Activated CD8-positive, alpha-beta T cell treated with anti-CD3 and anti-CD28 coated beads, Interleukin-2, amount 10 ng/mL, durations not matched to agents 7 days and 5 days (primary cell): Measurements from ENCODE around the gene PRAMEF14. TPM values are rescaled to one million over a fixed set of nuclear protein-coding genes. Genes with fewer than 3 reads are reported as not detected.
"Not testable (repeated sequence)": the region's sequence is repeated elsewhere in the genome, so short reads cannot be mapped to it uniquely, and the experiment has no call there.

Source experiments
- ATAC-seq: fragments of 150-1000 bp; cut with Tn5 transposase; one replicate; pipeline ENCODE4 v1.10.0; 2021; ENCODE audit warnings: moderate library complexity
- CTCF ChIA-PET: fragments of 350-600 bp; sonication (Branson Sonifier 250); formaldehyde crosslinking; loops from one replicate; lab custom pipeline; 2021; ENCODE audit warnings: antibody characterized with exemption; lab: Charles Lee
- POLR2A ChIA-PET: fragments of 350-600 bp; sonication (Branson Sonifier 250); formaldehyde crosslinking; loops from one replicate; lab custom pipeline; 2021; ENCODE audit warnings: antibody characterized with exemption; lab: Charles Lee
- DNase-seq: peaks from one replicate; pipeline ENCODE4 v3.0.0-alpha.2; 2020
- H3K27ac Mint-ChIP-seq: one replicate; pipeline ENCODE4 v1.8.0; 2021; ENCODE audit warnings: mild to moderate bottlenecking, mixed read lengths
- H3K27me3 Mint-ChIP-seq: one replicate; pipeline ENCODE4 v1.8.0; 2021; ENCODE audit warnings: low read depth, mixed read lengths
- H3K36me3 Mint-ChIP-seq: one replicate; pipeline ENCODE4 v1.8.0; 2021; ENCODE audit warnings: low read depth, mixed read lengths
- H3K4me1 Mint-ChIP-seq: one replicate; pipeline ENCODE4 v1.8.0; 2021; ENCODE audit warnings: low read depth, mixed read lengths
- H3K4me3 Mint-ChIP-seq: one replicate; pipeline ENCODE4 v1.8.0; 2021; ENCODE audit warnings: mild to moderate bottlenecking, mixed read lengths
- H3K9me3 Mint-ChIP-seq: one replicate; pipeline ENCODE4 v1.8.0; 2022; ENCODE audit warnings: mixed read lengths; ENCODE audit not compliant: insufficient read depth
- total RNA-seq, 2 experiments: library from RNA; stranded (reverse); gene quantifications; one replicate each; pipeline ENCODE4 v1.2.3, GENCODE V29; 2021

PRAMEF14 gene
- total RNA-seq, result not detected

- POLR2A ChIA-PET, CTCF ChIA-PET: not testable (repeated sequence)
Observed at GRCh38 chr1:13347034-13347433, at the start of gene PRAMEF14. Gene PRAMEF14 (minus strand): TSS chr1:13347134. CDS start chr1:13345314, 1,820 bp downstream.

GRCh38 chr1:13395311-13395710, 48.4 kb upstream of the PRAMEF14 start:
- H3K4me3 Mint-ChIP-seq, CTCF ChIA-PET, DNase-seq, H3K36me3 Mint-ChIP-seq, H3K27ac Mint-ChIP-seq, H3K27me3 Mint-ChIP-seq, POLR2A ChIA-PET, H3K9me3 Mint-ChIP-seq, ATAC-seq, H3K4me1 Mint-ChIP-seq: not testable (repeated sequence)

More at GRCh38 chr1:13347034-13347433, at the start of gene PRAMEF14:
- not testable (repeated sequence) for H3K4me1 Mint-ChIP-seq, H3K9me3 Mint-ChIP-seq, H3K27me3 Mint-ChIP-seq, ATAC-seq, DNase-seq, H3K36me3 Mint-ChIP-seq, H3K4me3 Mint-ChIP-seq, H3K27ac Mint-ChIP-seq

- ATAC-seq, H3K27me3 Mint-ChIP-seq, H3K27ac Mint-ChIP-seq, H3K9me3 Mint-ChIP-seq, POLR2A ChIA-PET, H3K4me3 Mint-ChIP-seq, H3K36me3 Mint-ChIP-seq, CTCF ChIA-PET, DNase-seq, H3K4me1 Mint-ChIP-seq: not testable (repeated sequence)
Observed at GRCh38 chr1:13394761-13395160, 47.8 kb upstream of the PRAMEF14 start.

- CTCF ChIA-PET, H3K4me3 Mint-ChIP-seq, H3K36me3 Mint-ChIP-seq, H3K9me3 Mint-ChIP-seq, ATAC-seq, H3K4me1 Mint-ChIP-seq, H3K27me3 Mint-ChIP-seq, POLR2A ChIA-PET, H3K27ac Mint-ChIP-seq, DNase-seq: not testable (repeated sequence)
Observed at GRCh38 chr1:13393004-13393403, 46.1 kb upstream of the PRAMEF14 start.

GRCh38 chr1:13389332-13389731, 42.4 kb upstream of the PRAMEF14 start, which contains the start of gene PRAMEF17:
Gene PRAMEF17 (plus strand): TSS chr1:13389632. CDS start chr1:13389658, 26 bp downstream.
- H3K4me1 Mint-ChIP-seq, H3K4me3 Mint-ChIP-seq, H3K27ac Mint-ChIP-seq, DNase-seq, H3K36me3 Mint-ChIP-seq, CTCF ChIA-PET, POLR2A ChIA-PET, ATAC-seq, H3K9me3 Mint-ChIP-seq, H3K27me3 Mint-ChIP-seq: not testable (repeated sequence)

- H3K27ac Mint-ChIP-seq, ATAC-seq, H3K36me3 Mint-ChIP-seq, H3K9me3 Mint-ChIP-seq, DNase-seq, POLR2A ChIA-PET, H3K27me3 Mint-ChIP-seq, H3K4me1 Mint-ChIP-seq, H3K4me3 Mint-ChIP-seq, CTCF ChIA-PET: not testable (repeated sequence)
Observed at GRCh38 chr1:13380380-13380779, 33.4 kb upstream of the PRAMEF14 start.

- POLR2A ChIA-PET, H3K9me3 Mint-ChIP-seq, H3K4me3 Mint-ChIP-seq, H3K27ac Mint-ChIP-seq, ATAC-seq, H3K4me1 Mint-ChIP-seq, H3K36me3 Mint-ChIP-seq, H3K27me3 Mint-ChIP-seq, CTCF ChIA-PET, DNase-seq: not testable (repeated sequence)
Observed at GRCh38 chr1:13378983-13379382, 32.0 kb upstream of the PRAMEF14 start.

GRCh38 chr1:13368544-13368943, 21.6 kb upstream of the PRAMEF14 start:
- CTCF ChIA-PET, POLR2A ChIA-PET: not testable (repeated sequence)
- DNase-seq, result peak; percentile 24

GRCh38 chr1:13366536-13366935, 19.6 kb upstream of the PRAMEF14 start:
- POLR2A ChIA-PET, ATAC-seq, H3K4me1 Mint-ChIP-seq, DNase-seq, H3K4me3 Mint-ChIP-seq, CTCF ChIA-PET, H3K27me3 Mint-ChIP-seq, H3K27ac Mint-ChIP-seq, H3K9me3 Mint-ChIP-seq, H3K36me3 Mint-ChIP-seq: not testable (repeated sequence)

More at GRCh38 chr1:13368544-13368943, 21.6 kb upstream of the PRAMEF14 start:
- H3K27ac Mint-ChIP-seq, H3K9me3 Mint-ChIP-seq, ATAC-seq, H3K4me3 Mint-ChIP-seq, H3K36me3 Mint-ChIP-seq, H3K27me3 Mint-ChIP-seq, H3K4me1 Mint-ChIP-seq: not testable (repeated sequence)

- H3K4me1 Mint-ChIP-seq, DNase-seq, H3K4me3 Mint-ChIP-seq, POLR2A ChIA-PET, H3K36me3 Mint-ChIP-seq, H3K27ac Mint-ChIP-seq, H3K27me3 Mint-ChIP-seq, ATAC-seq, CTCF ChIA-PET, H3K9me3 Mint-ChIP-seq: not testable (repeated sequence)
Observed at GRCh38 chr1:13364928-13365327, 18.0 kb upstream of the PRAMEF14 start.

GRCh38 chr1:13362364-13362763, 15.4 kb upstream of the PRAMEF14 start:
- H3K9me3 Mint-ChIP-seq, H3K36me3 Mint-ChIP-seq, POLR2A ChIA-PET, H3K4me3 Mint-ChIP-seq, H3K27ac Mint-ChIP-seq, H3K4me1 Mint-ChIP-seq, CTCF ChIA-PET, H3K27me3 Mint-ChIP-seq, DNase-seq, ATAC-seq: not testable (repeated sequence)

GRCh38 chr1:13356774-13357173, 9.8 kb upstream of the PRAMEF14 start:
- DNase-seq, result peak; percentile 53
- H3K9me3 Mint-ChIP-seq, H3K4me1 Mint-ChIP-seq, ATAC-seq, H3K27me3 Mint-ChIP-seq, H3K27ac Mint-ChIP-seq, POLR2A ChIA-PET, H3K4me3 Mint-ChIP-seq, CTCF ChIA-PET, H3K36me3 Mint-ChIP-seq: not testable (repeated sequence)

GRCh38 chr1:13354475-13354874, 7.5 kb upstream of the PRAMEF14 start:
- DNase-seq, H3K36me3 Mint-ChIP-seq, H3K27ac Mint-ChIP-seq, POLR2A ChIA-PET, H3K9me3 Mint-ChIP-seq, H3K4me3 Mint-ChIP-seq, H3K27me3 Mint-ChIP-seq, ATAC-seq, H3K4me1 Mint-ChIP-seq, CTCF ChIA-PET: not testable (repeated sequence)
